ENCODE measurements around the gene CFAP45. TPM values are rescaled to one million over a fixed set of nuclear protein-coding genes. Genes with fewer than 3 reads are reported as not detected.
A peak's percentile ranks its signal among the peaks of the same experiment; 100 is the strongest.

CFAP45 gene
- polyA plus RNA-seq, 4 donors: 3.7 to 5.2 (median 4.3) TPM

GRCh38 chr1:159936273-159936904 is 36.4 kb upstream of the CFAP45 start:
- DNase-seq (ENCODE audit: low read depth in 4 of 4, low spot score in 2 of 4): no peak

- no peak for DNase-seq (ENCODE audit: low read depth in 4 of 4, low spot score in 2 of 4)
Measured at GRCh38 chr1:159935719-159936272, 35.8 kb upstream of the CFAP45 start.

- DNase-seq (ENCODE audit: low read depth in 4 of 4, low spot score in 2 of 4): no peak
Measured at GRCh38 chr1:159935305-159935704, 35.3 kb upstream of the CFAP45 start.

- no peak for DNase-seq (ENCODE audit: low read depth in 4 of 4, low spot score in 2 of 4)
Measured at GRCh38 chr1:159934136-159935039, 34.4 kb upstream of the CFAP45 start.

- DNase-seq (ENCODE audit: low read depth in 4 of 4, low spot score in 2 of 4): no peak
Measured at GRCh38 chr1:159933347-159933746, 33.4 kb upstream of the CFAP45 start.

- no peak for DNase-seq (ENCODE audit: low read depth in 4 of 4, low spot score in 2 of 4)
Measured at GRCh38 chr1:159932296-159933285, 32.6 kb upstream of the CFAP45 start.

- no peak for DNase-seq (ENCODE audit: low read depth in 4 of 4, low spot score in 2 of 4)
Measured at GRCh38 chr1:159931795-159932173, 31.8 kb upstream of the CFAP45 start.

- no peak for DNase-seq (ENCODE audit: low read depth in 4 of 4, low spot score in 2 of 4)
Measured at GRCh38 chr1:159931101-159931794, 31.3 kb upstream of the CFAP45 start.

GRCh38 chr1:159930634-159931033 is 30.7 kb upstream of the CFAP45 start:
- DNase-seq (ENCODE audit: low read depth in 4 of 4, low spot score in 2 of 4): no peak

- DNase-seq (ENCODE audit: low read depth in 4 of 4, low spot score in 2 of 4): no peak
Measured at GRCh38 chr1:159930216-159930615, 30.3 kb upstream of the CFAP45 start.

GRCh38 chr1:159929155-159930051 is 29.4 kb upstream of the CFAP45 start:
- no peak for DNase-seq (ENCODE audit: low read depth in 4 of 4, low spot score in 2 of 4)

GRCh38 chr1:159928491-159929050 is 28.6 kb upstream of the CFAP45 start:
- DNase-seq (ENCODE audit: low read depth in 4 of 4, low spot score in 2 of 4): no peak

GRCh38 chr1:159927849-159928431 is 28.0 kb upstream of the CFAP45 start:
- DNase-seq (ENCODE audit: low read depth in 4 of 4, low spot score in 2 of 4): no peak

- DNase-seq (ENCODE audit: low read depth in 4 of 4, low spot score in 2 of 4): no peak
Measured at GRCh38 chr1:159927211-159927848, 27.4 kb upstream of the CFAP45 start.

- no peak for DNase-seq (ENCODE audit: low read depth in 4 of 4, low spot score in 2 of 4)
Measured at GRCh38 chr1:159925719-159926078, 25.7 kb upstream of the CFAP45 start.

- DNase-seq (ENCODE audit: low read depth in 4 of 4, low spot score in 2 of 4): peak in 2 of 4 donors; percentile 82
Measured at GRCh38 chr1:159924791-159925718, 25.1 kb upstream of the CFAP45 start, which contains the start of gene TAGLN2. TSS of gene TAGLN2 (minus strand) at chr1:159925507. CDS start at chr1:159920509, 4,998 bp downstream.

All from left renal cortex interstitium (tissue), 4 donors.